Limb (tissue), 2 donors: ENCODE data around the gene WDFY1.

Experiments
- DNase-seq, 2 donors: peaks; one replicate each; pipeline ENCODE4 v3.0.0-alpha.2; 2016; ENCODE audit errors: extremely low spot score in 2 of 2

Gene WDFY1

GRCh38 chr2:223860809-223861738 lies 84.1 kb downstream of the WDFY1 start:
- DNase-seq = no peak

DNA sequence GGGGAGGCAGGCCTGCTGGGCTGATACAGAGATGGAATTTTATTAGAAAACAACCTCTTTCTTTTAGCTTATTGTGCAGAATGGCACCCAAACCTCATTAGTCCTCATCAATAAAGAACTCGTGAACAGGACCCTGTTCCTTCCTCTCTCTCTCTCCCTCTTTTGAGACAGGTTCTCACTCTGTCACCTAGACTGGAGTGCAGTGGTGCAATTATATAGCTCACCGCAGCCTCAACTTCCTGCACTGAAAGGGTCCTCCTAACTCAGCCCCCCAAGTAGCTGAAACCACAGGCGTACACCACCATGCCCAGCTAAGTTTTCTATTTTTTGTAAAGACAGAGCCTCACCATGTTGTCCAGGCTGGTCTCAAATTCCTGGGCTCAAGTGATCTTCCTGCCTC lies 86.1 kb downstream of the WDFY1 start:
- no peak for DNase-seq

DNA sequence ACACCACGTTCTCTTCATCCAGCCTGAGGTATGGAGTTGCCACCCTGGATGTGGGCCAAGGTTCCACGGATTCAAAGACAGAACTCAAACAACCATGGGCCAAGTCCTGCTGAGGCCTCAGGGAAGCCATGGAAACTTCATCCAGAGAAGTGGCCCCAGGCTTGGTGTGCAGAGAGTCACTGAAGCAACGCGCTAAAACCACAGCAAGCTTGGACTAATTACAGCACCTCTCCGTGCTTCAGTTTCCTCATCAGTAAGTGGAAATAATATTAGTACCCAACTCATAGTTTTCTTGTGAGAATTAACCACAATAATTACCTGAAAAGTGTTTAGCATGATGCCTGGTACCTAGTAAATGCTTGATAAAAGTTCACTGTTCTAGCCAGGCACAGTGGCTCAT lies 88.6 kb downstream of the WDFY1 start:
- no peak for DNase-seq

DNA sequence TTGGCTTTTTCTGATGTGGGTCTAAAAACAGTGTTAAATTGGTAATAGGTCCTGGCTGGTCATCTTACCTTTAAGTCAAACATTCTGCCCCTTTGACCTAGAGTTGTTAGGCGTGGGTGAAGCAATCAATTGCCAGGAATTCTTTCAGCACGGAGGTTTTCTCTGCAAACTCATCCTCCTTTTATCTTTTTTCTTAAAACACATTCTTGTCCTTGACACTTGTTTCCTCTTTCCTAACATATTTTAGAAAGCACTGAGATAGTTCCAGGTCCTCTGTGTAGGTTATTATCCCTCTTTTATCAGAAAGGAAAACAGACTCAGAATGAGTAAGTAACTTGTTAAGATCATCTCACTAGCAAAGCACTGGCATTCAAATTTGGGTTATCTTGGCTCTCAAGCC lies 89.1 kb downstream of the WDFY1 start:
- no peak for DNase-seq

- no peak for DNase-seq
Observed at GRCh38 chr2:223855426-223855825, 89.7 kb downstream of the WDFY1 start.

DNA sequence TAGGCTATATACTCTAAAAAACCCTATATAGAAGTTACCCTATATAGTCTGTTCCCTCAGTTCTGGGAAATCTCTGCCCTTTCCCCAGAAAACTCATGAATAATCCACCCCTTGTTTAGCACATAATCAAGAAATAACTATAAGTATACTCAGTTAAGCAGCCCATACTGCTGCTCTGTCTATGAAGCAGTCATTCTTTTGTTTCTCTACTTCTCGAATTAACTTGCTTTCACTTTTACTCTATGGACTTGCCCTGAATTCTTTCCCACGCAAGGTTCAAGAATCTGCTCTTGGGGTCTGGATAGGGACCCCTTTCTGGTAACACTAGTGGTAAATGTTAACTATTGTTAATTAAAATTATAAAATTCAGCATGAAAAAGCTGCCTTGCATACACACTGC lies 90.4 kb downstream of the WDFY1 start:
- DNase-seq = no peak

GRCh38 chr2:223853425-223853837 lies 91.7 kb downstream of the WDFY1 start:
- no peak for DNase-seq

DNA sequence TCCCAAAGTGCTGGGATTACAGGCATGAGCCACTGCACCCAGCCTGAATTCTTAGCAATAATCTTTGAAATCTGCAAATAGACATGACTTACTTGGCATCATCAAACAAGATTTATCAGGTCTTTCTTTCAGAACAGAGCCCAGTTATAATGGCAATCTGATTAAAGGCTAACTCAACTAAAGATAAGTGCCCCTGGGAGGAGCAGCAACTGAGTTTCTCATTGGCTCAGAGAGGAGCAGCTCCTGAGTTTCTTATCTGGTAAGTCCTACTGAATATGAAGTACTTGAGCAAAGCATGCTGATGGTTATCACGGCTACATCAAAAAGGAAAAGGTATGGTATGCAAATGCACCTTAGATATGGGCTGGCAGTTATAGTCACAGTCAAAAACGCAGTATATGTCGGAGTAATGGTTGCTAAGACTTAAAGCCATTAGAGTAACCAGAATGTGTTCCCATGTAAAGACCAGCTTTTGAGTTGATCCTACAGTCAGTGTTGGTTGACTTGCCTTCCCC lies 92.8 kb downstream of the WDFY1 start:
- DNase-seq = no peak

GRCh38 chr2:223847410-223847809 lies 97.7 kb downstream of the WDFY1 start:
- DNase-seq = no peak

DNA sequence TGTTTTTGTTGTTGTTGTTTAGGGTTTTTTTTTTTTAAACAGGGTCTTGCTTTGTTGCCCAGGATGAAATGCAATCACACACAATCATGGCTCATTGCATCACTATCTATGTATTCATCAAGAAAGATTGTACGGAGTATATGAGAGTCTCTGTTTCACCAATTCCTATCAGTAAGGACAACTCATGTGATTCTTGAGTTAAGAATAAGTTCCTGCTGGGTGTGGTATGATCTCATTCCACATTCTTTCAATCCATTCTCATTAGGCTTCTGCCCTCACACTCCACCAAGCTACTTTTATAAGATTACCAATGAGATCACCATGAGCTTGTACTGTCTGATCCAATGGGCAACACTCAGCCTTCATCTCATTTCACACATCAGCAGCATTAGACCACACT lies 98.6 kb downstream of the WDFY1 start:
- DNase-seq = no peak

GRCh38 chr2:223841436-223842190 lies 103.5 kb downstream of the WDFY1 start:
- DNase-seq = no peak

DNA sequence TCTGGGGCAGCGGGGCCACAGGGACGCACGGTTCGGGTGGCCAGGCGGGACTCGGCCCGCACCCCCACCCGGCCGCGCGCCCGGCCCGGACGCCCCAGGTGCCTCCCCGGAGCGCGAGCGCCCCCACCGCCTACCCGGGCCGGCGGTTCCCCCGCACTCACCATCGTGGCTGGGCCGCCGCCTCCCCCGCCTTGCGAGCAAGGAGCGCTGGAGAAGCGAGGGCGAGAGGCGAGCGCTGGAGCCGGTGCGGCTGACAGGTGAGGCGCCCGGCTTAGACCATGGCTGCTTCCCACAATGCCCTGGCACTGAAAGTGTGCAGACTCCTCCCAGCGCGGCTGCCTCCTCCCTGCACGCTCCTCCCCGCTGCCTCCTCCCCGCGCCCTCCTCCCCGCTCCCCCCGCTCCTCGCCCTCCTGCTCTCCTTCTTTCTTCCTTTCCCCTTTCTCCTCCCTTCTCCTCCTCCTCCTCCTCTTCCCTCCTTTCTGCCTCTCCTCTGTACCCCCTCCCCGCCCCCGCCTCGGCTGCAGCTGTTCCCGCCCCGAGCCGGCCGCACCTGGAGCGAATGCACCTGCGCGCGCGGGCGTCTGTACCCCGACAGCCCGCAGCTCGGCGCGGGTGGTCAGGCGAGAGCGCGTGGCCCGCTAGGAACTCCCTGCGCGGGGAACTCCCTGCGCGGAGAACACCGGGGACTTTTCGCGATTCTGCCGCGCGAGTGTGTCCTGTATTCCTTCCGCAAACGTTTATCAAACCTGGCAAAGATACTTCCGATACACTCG lies 107.7 kb downstream of the WDFY1 start, which contains the start of gene AP1S3:
TSS of gene AP1S3 (minus strand) at position 296 of the 775 bp plus-strand sequence. CDS start at position 164, 132 bp downstream.
- DNase-seq = peak; percentile 38 to 78

DNA sequence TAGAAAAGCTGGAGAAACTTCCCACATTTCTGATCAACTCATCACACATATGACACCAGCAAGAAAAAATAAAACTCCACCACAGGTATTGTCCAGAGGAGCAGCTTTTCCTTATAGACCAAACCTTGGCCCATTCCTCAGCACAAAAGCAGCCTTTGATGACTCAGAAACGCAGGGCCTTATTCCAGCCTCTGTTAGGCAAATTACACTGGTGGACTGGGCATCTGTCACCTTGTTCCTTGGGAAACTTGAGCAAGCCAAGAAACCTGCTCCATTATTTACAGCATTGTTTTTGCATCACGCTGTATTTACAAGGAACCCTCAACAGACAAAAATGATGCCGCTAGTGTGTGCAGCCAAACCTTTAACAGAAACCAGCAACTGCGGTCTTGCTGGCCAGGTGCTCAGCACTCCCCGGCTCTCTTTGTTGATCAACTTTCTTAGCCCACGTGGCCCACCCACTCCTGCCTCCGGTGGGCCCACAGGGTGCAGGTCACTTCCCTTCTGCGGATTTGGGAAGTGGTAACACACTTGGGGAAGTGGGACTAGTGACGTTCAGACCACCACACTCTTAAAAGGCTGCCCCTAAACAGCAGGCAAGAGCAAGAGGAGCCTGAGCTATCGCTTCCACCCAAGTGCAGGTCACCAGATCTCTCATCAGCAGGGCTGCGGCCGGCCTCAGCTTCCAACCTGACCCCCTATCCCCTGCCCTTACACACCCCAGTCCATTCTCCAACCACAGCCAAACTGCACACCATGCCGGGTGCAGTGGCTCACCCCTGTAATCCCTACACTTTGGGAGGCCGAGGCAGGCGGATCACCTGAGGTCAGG lies 109.2 kb downstream of the WDFY1 start:
- no peak for DNase-seq

DNA sequence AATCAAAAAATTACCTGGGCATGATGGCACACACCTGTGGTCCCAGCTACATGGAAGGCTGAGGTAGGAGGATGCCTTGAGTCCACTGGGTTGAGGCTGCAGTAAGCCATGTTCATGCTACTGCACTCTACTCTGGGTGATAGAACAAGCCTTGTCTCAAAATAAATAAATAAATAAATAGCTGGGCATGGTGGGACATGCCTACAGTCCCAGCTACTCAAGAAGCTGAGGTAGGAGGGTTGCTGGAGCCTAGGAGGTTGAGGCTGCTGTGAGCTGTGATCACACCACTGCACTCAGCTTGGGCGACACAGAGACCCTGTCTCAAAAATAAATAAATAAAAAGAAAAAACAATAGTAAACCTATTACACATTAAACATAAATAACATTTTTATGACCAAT lies 110.7 kb downstream of the WDFY1 start:
- no peak for DNase-seq

DNA sequence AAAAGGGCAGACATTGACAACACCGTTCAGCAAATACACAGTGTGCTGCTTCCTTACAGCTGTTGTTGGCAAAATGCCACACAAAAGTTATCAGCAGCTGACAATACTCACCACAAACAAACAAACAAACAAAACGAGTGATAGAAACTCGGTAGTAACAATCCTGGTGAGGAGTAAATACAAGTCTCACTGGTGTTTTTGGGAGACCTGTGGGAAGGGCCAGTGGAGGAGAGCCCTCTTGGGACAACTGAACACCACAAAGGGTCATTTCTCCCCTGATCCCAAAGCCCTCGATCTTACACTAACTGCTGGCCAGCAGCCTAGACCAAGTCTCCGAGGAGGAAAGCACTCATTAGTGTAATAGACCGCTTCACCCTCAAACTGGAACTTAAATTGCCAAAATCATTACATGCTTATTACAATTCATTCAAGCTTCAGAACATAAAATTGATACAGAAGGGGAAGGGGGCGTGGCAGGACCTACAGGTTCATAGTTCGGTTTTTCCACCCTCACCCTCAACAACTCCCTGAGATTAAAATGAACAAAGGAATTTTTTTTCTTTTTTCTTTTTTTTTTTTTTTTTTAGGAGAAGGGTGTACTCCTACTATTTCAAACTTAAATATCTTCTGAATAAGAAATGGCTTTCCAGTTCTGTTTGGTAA lies 112.8 kb downstream of the WDFY1 start:
- DNase-seq = no peak

DNA sequence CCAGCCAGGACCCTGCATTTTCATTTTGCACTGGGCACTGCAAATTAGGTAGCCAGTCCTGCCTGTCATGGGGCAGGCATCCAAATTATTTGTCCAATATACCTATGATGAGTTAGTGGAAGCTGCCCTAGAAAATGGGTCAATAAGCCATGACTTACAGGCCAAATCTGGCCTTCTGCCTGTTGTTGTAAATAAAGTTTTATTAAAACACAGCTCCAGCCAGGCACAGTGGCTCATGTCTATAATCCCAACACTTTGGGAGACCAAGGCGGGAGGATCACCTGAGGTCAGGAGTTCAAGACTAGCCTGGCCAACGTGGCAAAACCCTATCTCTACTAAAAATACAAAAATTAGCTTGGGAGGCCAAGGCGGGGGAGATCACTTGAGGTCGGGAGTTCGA lies 116.0 kb downstream of the WDFY1 start:
- no peak for DNase-seq

- DNase-seq = no peak
Observed at GRCh38 chr2:223828314-223828713, 116.8 kb downstream of the WDFY1 start.

DNA sequence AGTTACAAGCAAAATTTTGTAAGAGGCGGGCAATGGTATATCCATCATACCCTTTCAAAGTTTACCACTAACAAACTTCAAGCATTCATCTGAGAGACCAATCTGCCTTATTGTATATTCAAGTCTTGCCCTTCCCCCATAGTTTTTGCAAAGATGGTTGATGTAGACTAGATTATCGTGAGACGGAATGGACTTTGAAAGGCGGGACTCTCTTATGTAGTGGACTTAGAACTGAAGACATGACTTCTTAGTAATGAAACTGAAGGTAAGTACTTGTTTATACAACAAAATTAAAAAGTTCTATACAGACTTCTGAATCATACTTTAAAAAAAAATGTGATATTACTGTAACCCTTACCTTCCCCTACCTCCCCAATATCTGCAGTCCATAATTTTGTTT lies 118.1 kb downstream of the WDFY1 start:
- no peak for DNase-seq
